Measurements from ENCODE around the gene CRX. TPM values are rescaled to one million over a fixed set of nuclear protein-coding genes. Genes with fewer than 3 reads are reported as not detected.
A peak's percentile ranks its signal among the peaks of the same experiment; 100 is the strongest.

CRX gene
- total and polyA plus RNA-seq, 5 donors from 2014 or later = not detected

GRCh38 chr19:47886010-47886559 lies 64.3 kb downstream of the CRX start, which contains the start of gene SULT2A1:
SULT2A1 (minus strand) TSS chr19:47886315; CDS start chr19:47886257, 58 bp downstream.
- Mint-ChIP-seq H3K27ac (peak within 1 kb of the TSS in 1 of 3 donors; percentile 61), H3K4me1 (peaks cover 0 to 3% (median 1%) of the 10 kb centered on the region in 4 donors), H3K4me3 (no peak within 1 kb of the TSS), H3K36me3 (no peaks in the 10 kb centered on the region), H3K27me3 (no peaks in the 10 kb centered on the region), H3K9me3 (no peaks in the 10 kb centered on the region)
- Histone ChIP-seq H3K27me3 (ENCODE audit: control insufficient read depth, insufficient read depth, low read length) (no peaks in the 10 kb centered on the region), H3K36me3 (ENCODE audit: control insufficient read depth, insufficient read depth, low read length) (no peaks in the 10 kb centered on the region), H3K4me1 (ENCODE audit: control insufficient read depth, insufficient read depth, low read length, poor library complexity, severe bottlenecking) (no peaks in the 10 kb centered on the region), H3K27ac (ENCODE audit: insufficient read depth, low read length, poor library complexity, severe bottlenecking) (no peak within 1 kb of the TSS), H3K4me3 (ENCODE audit: low read depth, low read length) (no peak within 1 kb of the TSS), H3K9me3 (ENCODE audit: control insufficient read depth in 2 of 2, low read length in 2 of 2) (no peaks in the 10 kb centered on the region)
- no peak for ATAC-seq (ENCODE audit: low read depth in 2 of 2)
- no peak for DNase-seq

- Histone ChIP-seq H3K36me3 (ENCODE audit: control insufficient read depth, insufficient read depth, low read length) (no peaks in the 10 kb centered on the region), H3K27me3 (ENCODE audit: control insufficient read depth, insufficient read depth, low read length) (no peaks in the 10 kb centered on the region), H3K4me1 (ENCODE audit: control insufficient read depth, insufficient read depth, low read length, poor library complexity, severe bottlenecking) (no peaks in the 10 kb centered on the region), H3K27ac (ENCODE audit: insufficient read depth, low read length, poor library complexity, severe bottlenecking) (no peak overlapping the region), H3K4me3 (ENCODE audit: low read depth, low read length) (no peak overlapping the region), H3K9me3 (ENCODE audit: control insufficient read depth in 2 of 2, low read length in 2 of 2) (no peaks in the 10 kb centered on the region)
- ATAC-seq (ENCODE audit: low read depth in 2 of 2) = no peak
- no peak for DNase-seq
- H3K4me1 Mint-ChIP-seq = peaks cover 0 to 3% (median 1%) of the 10 kb centered on the region in 4 donors
- peaks cover 0 to 5% (median 0%) of the 10 kb centered on the region in 7 donors for H3K9me3 Mint-ChIP-seq
- H3K36me3 Mint-ChIP-seq = no peaks in the 10 kb centered on the region
- H3K4me3 Mint-ChIP-seq = no peak overlapping the region
- H3K27me3 Mint-ChIP-seq = no peaks in the 10 kb centered on the region
- H3K27ac Mint-ChIP-seq = no peak overlapping the region
These were observed 69.3 kb downstream of the CRX start for GRCh38 chr19:47890865-47891621.

- H3K4me3 Mint-ChIP-seq = no peak overlapping the region
These were observed 69.8 kb downstream of the CRX start for GRCh38 chr19:47891622-47891922.

GRCh38 chr19:47891923-47892666 lies 70.4 kb downstream of the CRX start:
- DNase-seq (no peak), ATAC-seq (ENCODE audit: low read depth in 2 of 2) (no peak)
- no peaks in the 10 kb centered on the region for H3K36me3 Mint-ChIP-seq
- H3K27me3 Mint-ChIP-seq = no peaks in the 10 kb centered on the region
- no peak overlapping the region for H3K27ac Mint-ChIP-seq
- Histone ChIP-seq H3K9me3 (ENCODE audit: control insufficient read depth in 2 of 2, low read length in 2 of 2) (no peaks in the 10 kb centered on the region), H3K36me3 (ENCODE audit: control insufficient read depth, insufficient read depth, low read length) (no peaks in the 10 kb centered on the region), H3K4me3 (ENCODE audit: low read depth, low read length) (no peak overlapping the region), H3K27me3 (ENCODE audit: control insufficient read depth, insufficient read depth, low read length) (no peaks in the 10 kb centered on the region), H3K4me1 (ENCODE audit: control insufficient read depth, insufficient read depth, low read length, poor library complexity, severe bottlenecking) (no peaks in the 10 kb centered on the region), H3K27ac (ENCODE audit: insufficient read depth, low read length, poor library complexity, severe bottlenecking) (no peak overlapping the region)
- H3K4me1 Mint-ChIP-seq = peaks cover 0 to 3% (median 1%) of the 10 kb centered on the region in 4 donors
- peaks cover 0 to 5% (median 0%) of the 10 kb centered on the region in 7 donors for H3K9me3 Mint-ChIP-seq
- H3K4me3 Mint-ChIP-seq = no peak overlapping the region

More at GRCh38 chr19:47891622-47891922, 69.8 kb downstream of the CRX start:
- Mint-ChIP-seq H3K9me3 (peaks cover 0 to 5% (median 0%) of the 10 kb centered on the region in 7 donors), H3K27ac (no peak overlapping the region), H3K27me3 (no peaks in the 10 kb centered on the region), H3K4me1 (peaks cover 0 to 3% (median 1%) of the 10 kb centered on the region in 4 donors), H3K36me3 (no peaks in the 10 kb centered on the region)
- ATAC-seq (ENCODE audit: low read depth in 2 of 2) = no peak
- no peaks in the 10 kb centered on the region for H3K9me3 ChIP-seq (ENCODE audit: control insufficient read depth in 2 of 2, low read length in 2 of 2)
- H3K4me3 ChIP-seq (ENCODE audit: low read depth, low read length) = no peak overlapping the region
- no peaks in the 10 kb centered on the region for H3K36me3 ChIP-seq (ENCODE audit: control insufficient read depth, insufficient read depth, low read length)
- no peak for DNase-seq
- no peaks in the 10 kb centered on the region for H3K27me3 ChIP-seq (ENCODE audit: control insufficient read depth, insufficient read depth, low read length)
- H3K4me1 ChIP-seq (ENCODE audit: control insufficient read depth, insufficient read depth, low read length, poor library complexity, severe bottlenecking) = no peaks in the 10 kb centered on the region
- no peak overlapping the region for H3K27ac ChIP-seq (ENCODE audit: insufficient read depth, low read length, poor library complexity, severe bottlenecking)

Other genes with a start within 250 kb of the CRX start
- 0.52 TPM for gene ZNF541, start 248.8 kb upstream of the CRX start, total RNA-seq
- gene ZNF541, start 248.8 kb upstream of the CRX start, polyA plus RNA-seq = under 1 TPM in 3 of 4 donors, not detected in 1; 0.07 to 0.42 (median 0.23) TPM
- 43.8 TPM for gene BICRA, start 212.8 kb upstream of the CRX start, total RNA-seq
- gene BICRA, start 212.8 kb upstream of the CRX start, polyA plus RNA-seq = under 1 TPM; 0.25 to 0.75 (median 0.49) TPM
- gene EHD2, start 108.5 kb upstream of the CRX start, total RNA-seq = 0.86 TPM
- gene EHD2, start 108.5 kb upstream of the CRX start, polyA plus RNA-seq = under 1 TPM in 1 of 4 donors, not detected in 3; 0.05 TPM
- gene NOP53, start 76.4 kb upstream of the CRX start, total RNA-seq = 701 TPM
- 100 to 1,000 TPM; 168 to 353 (median 217) TPM for gene NOP53, start 76.4 kb upstream of the CRX start, polyA plus RNA-seq
- 119 TPM for gene SELENOW, start 43.2 kb upstream of the CRX start, total RNA-seq
- 100 to 1,000 TPM; 345 to 422 (median 391) TPM for gene SELENOW, start 43.2 kb upstream of the CRX start, polyA plus RNA-seq
- not detected for gene TPRX1, start 17.4 kb upstream of the CRX start, total RNA-seq
- not detected for gene TPRX1, start 17.4 kb upstream of the CRX start, polyA plus RNA-seq
- gene TPRX2, start 37.3 kb downstream of the CRX start, total RNA-seq = not detected
- gene TPRX2, start 37.3 kb downstream of the CRX start, polyA plus RNA-seq = not detected
- not detected for gene SULT2A1, start 64.4 kb downstream of the CRX start, total RNA-seq
- not detected for gene SULT2A1, start 64.4 kb downstream of the CRX start, polyA plus RNA-seq
- not detected for gene BSPH1, start 170.2 kb downstream of the CRX start, total RNA-seq
- gene BSPH1, start 170.2 kb downstream of the CRX start, polyA plus RNA-seq = not detected
- gene ELSPBP1, start 172.7 kb downstream of the CRX start, total RNA-seq = not detected
- gene ELSPBP1, start 172.7 kb downstream of the CRX start, polyA plus RNA-seq = not detected
- 0.32 TPM for gene CABP5, start 222.1 kb downstream of the CRX start, total RNA-seq
- gene CABP5, start 222.1 kb downstream of the CRX start, polyA plus RNA-seq = not detected

Data from CD4-positive, CD25-positive, alpha-beta regulatory T cell (primary cell).